Thyroid gland (tissue), 4 donors: ENCODE measurements around the gene LHFPL2.

Experiments
- POLR2A ChIP-seq, 2 donors: fragments of 450-650 bp; IDR thresholded peaks; one replicate each; pipeline ENCODE4 v1.6.1; 2017; ENCODE audit warnings: antibody characterized with exemption in 2 of 2, mild to moderate bottlenecking in 2 of 2, moderate library complexity in 1 of 2
- TF ChIP-seq, protein P1 (sequence below), 6 experiments: fragments of 200-600 bp in 3 of 6; fragments of 450-650 bp in 3 of 6; sonication (generic) in 3 of 6; IDR thresholded peaks; one replicate each; pipeline ENCODE4 v1.5.1; 2016 to 2019; ENCODE audit warnings: antibody characterized with exemption in 6 of 6, mild to moderate bottlenecking in 2 of 6, inconsistent platforms in 1 of 6, moderate library complexity in 1 of 6

DNA sequence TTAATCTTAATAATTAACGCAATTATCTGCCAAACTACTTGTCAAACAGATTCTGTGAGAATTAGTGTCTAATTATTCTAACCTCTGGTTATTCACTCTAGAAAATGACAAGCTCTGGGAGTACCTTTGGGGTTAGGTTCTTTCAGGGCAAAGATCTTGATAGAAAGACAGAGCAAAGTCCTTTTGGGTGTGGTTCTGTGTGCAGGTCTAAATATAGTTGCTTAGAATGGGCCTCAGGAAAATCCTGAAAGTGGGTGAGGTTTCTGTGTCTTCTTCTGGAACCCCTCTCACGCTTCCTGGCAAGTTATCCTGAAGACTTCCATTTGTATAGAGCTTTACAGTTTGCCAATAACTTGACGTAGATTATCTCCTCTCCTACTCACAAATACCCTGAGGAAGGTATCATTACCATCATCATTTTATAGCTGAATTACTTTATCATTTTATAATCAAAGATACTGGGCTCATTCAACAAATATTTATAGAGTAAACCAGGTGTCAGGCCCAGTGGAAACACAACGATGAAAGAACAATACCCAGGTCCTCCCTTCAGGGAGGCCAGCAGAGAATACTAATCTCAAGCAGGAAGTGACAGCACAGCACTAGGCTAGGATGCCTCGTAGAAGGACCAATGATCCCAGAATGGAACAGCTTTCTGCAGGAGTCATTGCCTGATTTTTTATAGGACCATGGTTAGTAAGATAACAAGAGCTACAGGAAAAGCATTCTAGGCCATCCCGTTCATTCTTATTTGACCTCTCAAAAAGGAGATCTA is 27.6 kb upstream of the LHFPL2 start:
- TF ChIP-seq, protein P1, sequence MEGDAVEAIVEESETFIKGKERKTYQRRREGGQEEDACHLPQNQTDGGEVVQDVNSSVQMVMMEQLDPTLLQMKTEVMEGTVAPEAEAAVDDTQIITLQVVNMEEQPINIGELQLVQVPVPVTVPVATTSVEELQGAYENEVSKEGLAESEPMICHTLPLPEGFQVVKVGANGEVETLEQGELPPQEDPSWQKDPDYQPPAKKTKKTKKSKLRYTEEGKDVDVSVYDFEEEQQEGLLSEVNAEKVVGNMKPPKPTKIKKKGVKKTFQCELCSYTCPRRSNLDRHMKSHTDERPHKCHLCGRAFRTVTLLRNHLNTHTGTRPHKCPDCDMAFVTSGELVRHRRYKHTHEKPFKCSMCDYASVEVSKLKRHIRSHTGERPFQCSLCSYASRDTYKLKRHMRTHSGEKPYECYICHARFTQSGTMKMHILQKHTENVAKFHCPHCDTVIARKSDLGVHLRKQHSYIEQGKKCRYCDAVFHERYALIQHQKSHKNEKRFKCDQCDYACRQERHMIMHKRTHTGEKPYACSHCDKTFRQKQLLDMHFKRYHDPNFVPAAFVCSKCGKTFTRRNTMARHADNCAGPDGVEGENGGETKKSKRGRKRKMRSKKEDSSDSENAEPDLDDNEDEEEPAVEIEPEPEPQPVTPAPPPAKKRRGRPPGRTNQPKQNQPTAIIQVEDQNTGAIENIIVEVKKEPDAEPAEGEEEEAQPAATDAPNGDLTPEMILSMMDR (IDR thresholded peaks at IDR 0.05) = no peak
- TF ChIP-seq POLR2A (IDR thresholded peaks at IDR 0.05) = no peak
